Cardiac ventricle fibroblast (primary cell): ENCODE data around the gene FAM13A. TPM values are rescaled to one million over a fixed set of nuclear protein-coding genes. Genes with fewer than 3 reads are reported as not detected.

Experiments used
- total RNA-seq: library from RNA; depleted of rRNA; stranded (reverse); fragments of >200 nt; gene quantifications from 2 replicates; pipeline ENCODE4 v1.2.3, GENCODE V29; 2015

Gene FAM13A
- 20.0 and 25.2 TPM in 2 replicates for total RNA-seq

DNA sequence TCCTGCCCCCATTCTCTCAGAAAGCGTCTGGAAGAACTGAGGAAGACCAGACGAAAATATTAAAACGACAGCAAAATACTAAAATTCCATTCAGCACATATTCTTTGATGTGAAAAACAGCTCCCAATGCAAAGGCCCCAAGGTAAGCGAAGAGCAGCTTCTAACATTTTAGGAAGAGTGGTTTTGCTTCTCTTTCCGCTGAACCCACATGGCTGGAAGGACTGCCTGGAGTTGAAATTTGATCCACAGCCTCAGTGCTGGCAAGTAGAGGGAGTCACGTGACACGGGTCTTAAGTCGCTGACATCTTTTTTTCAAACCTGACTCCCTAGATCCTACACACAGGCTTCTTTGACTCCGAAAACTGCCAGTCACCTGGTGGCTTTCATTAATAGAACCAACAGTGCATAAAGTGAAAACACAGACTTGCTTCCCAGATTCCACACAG lies at the start of gene FAM13A:
TSS of gene FAM13A (minus strand) at position 233 of the 446 bp plus-strand sequence. CDS start at position 12, 221 bp downstream.

DNA sequence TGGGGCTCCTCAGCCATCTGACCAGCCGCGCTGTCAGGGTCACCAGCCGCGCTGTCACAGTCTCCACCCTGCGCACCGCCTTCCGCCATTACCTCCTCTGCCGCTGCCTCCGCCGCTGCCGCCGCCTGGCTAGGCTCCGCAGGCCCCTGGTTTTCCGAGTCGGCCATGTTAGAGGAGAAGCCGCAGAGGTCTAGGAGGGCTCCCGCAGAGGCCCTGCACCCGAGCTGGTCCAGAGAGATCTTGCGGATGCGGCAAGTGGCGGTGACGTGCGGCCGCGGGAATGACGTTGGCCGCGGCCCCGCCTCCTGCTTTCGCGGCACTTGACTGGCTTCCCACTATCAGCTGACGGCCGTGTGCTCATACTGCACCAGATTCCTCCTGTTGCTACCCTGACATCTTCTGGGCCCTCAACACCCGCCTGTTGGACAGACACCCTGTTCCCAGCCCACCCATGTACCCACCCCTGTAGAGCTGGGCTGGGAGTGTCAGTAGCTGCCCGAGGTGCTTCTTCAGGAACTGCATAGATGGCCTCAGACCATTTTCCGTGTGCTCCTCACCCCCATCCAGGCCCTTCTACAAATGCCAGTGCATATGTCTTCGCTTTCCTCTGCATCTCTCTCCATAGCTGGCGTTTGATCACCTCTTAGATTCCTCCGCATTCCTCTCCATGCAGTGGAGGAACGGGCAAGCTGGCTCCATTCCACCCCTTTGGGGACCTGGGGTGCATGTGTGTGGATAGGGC lies 359.2 kb downstream of the FAM13A start, which contains the start of gene NAP1L5:
TSS of gene NAP1L5 (minus strand) at position 242 of the 742 bp plus-strand sequence. CDS start at position 167, 75 bp downstream.

Other genes starting within 250 kb of the FAM13A start
- gene TIGD2, start 54.3 kb upstream of the FAM13A start, total RNA-seq = 2.9 and 3.4 TPM in 2 replicates